H1 (cell line): ENCODE measurements around the gene ATG7. TPM values are rescaled to one million over a fixed set of nuclear protein-coding genes. Genes with fewer than 3 reads are reported as not detected.

ENCODE experiments used
- CTCF ChIA-PET: fragments of 300-600 bp; sonication (Branson Sonifier 250); formaldehyde crosslinking; loops from one replicate; lab custom pipeline; 2021; ENCODE audit not compliant: partially characterized antibody; lab: Charles Lee
- POLR2A ChIA-PET: fragments of 300-600 bp; sonication (Branson Sonifier 250); formaldehyde crosslinking; loops from one replicate; lab custom pipeline; 2021; ENCODE audit warnings: inconsistent platforms; ENCODE audit not compliant: partially characterized antibody; lab: Charles Lee
- DNase-seq, 2 experiments: peaks; one replicate each; pipeline versions ENCODE4 v3.0.0 to v3.0.0-alpha.2; 2010 to 2022; ENCODE audit warnings: low spot score in 2 of 2, low read depth in 1 of 2, mixed read lengths in 1 of 2
- FAIRE-seq: peaks from 2 replicates; lab custom pipeline; 2011; peaks lifted over from hg19 to GRCh38; lab: Jason Lieb, UNC
- H2AFZ ChIP-seq: 2 replicates; pipeline ENCODE4 v1.8.1; 2012; ENCODE audit warnings: low read length, inconsistent platforms
- H2AK5ac ChIP-seq: 2 replicates; pipeline ENCODE4 v1.6.1; 2013; ENCODE audit warnings: low read depth, low read length
- H2BK120ac ChIP-seq: replicated peaks from 2 replicates; pipeline ENCODE3; 2013; ENCODE audit warnings: low read depth, low read length, inconsistent platforms
- H2BK12ac ChIP-seq: 2 replicates; pipeline ENCODE4 v1.6.1; 2013; ENCODE audit warnings: low read depth, low read length
- H2BK15ac ChIP-seq: 2 replicates; pipeline ENCODE4 v1.6.1; 2013; ENCODE audit warnings: low read length
- H2BK20ac ChIP-seq: 2 replicates; pipeline ENCODE4 v1.6.1; 2013; ENCODE audit warnings: low read length
- H2BK5ac ChIP-seq: 2 replicates; pipeline ENCODE4 v1.6.1; 2013; ENCODE audit warnings: low read depth, low read length
- H3K14ac ChIP-seq: 2 replicates; pipeline ENCODE4 v1.6.1; 2013; ENCODE audit warnings: inconsistent platforms; ENCODE audit not compliant: insufficient read length
- H3K18ac ChIP-seq: 2 replicates; pipeline ENCODE4 v1.6.1; 2013; ENCODE audit warnings: low read length; ENCODE audit errors: extremely low read depth
- H3K23ac ChIP-seq: 2 replicates; pipeline ENCODE4 v1.6.1; 2013; ENCODE audit warnings: inconsistent platforms; ENCODE audit not compliant: insufficient read length
- H3K23me2 ChIP-seq: 2 replicates; pipeline ENCODE4 v1.6.1; 2013; ENCODE audit warnings: low read depth, low read length
- H3K27ac ChIP-seq: 2 replicates; pipeline ENCODE4 v1.6.1; 2011; ENCODE audit warnings: low read depth, low read length, inconsistent platforms
- H3K27me3 ChIP-seq, 4 experiments: replicated peaks in 1 of 4; 1 replicate in 1 of 4; 2 replicates in 3 of 4; pipeline versions ENCODE4 v1.6.1 to v1.8.1; 2011 to 2013; ENCODE audit warnings: low read length in 3 of 4, mild to moderate bottlenecking in 3 of 4, inconsistent platforms in 2 of 4, mixed read lengths in 2 of 4, moderate library complexity in 1 of 4; ENCODE audit not compliant: control insufficient read depth in 3 of 4, insufficient read depth in 3 of 4; ENCODE audit errors: extremely low read depth in 1 of 4
- H3K36me3 ChIP-seq, 4 experiments: 2 replicates each; pipeline versions ENCODE4 v1.6.1 to v1.8.1; 2011 to 2013; ENCODE audit warnings: mild to moderate bottlenecking in 4 of 4, low read length in 3 of 4, moderate library complexity in 2 of 4, control low read depth in 1 of 4, inconsistent platforms in 1 of 4; ENCODE audit not compliant: insufficient read depth in 4 of 4, control insufficient read depth in 2 of 4
- H3K4ac ChIP-seq: replicated peaks from 2 replicates; pipeline ENCODE3; 2013; ENCODE audit warnings: low read length, low read depth, mixed read lengths, inconsistent platforms; ENCODE audit not compliant: insufficient read length
- H3K4me1 ChIP-seq, 4 experiments: replicated peaks in 1 of 4; 1 replicate in 1 of 4; 2 replicates in 3 of 4; pipeline versions ENCODE4 v1.6.1 to v1.8.1; 2011 to 2013; ENCODE audit warnings: low read length in 3 of 4, inconsistent platforms in 2 of 4, mixed read lengths in 1 of 4; ENCODE audit not compliant: insufficient read depth in 4 of 4, control insufficient read depth in 3 of 4
- H3K4me2 ChIP-seq, 2 experiments: 2 replicates each; pipeline versions ENCODE4 v1.6.1 to v1.8.1; 2011 to 2013; ENCODE audit warnings: low read depth in 2 of 2, low read length in 2 of 2, control low read depth in 1 of 2, inconsistent platforms in 1 of 2, mild to moderate bottlenecking in 1 of 2; ENCODE audit not compliant: insufficient read depth in 1 of 2
- H3K4me3 ChIP-seq, 4 experiments: fragments of 200-600, 300-600 bp in 1 of 4; sonication (generic), shearing (Covaris generic), sonication (Bioruptor Twin) in 1 of 4; 2 replicates each; pipeline versions ENCODE4 v1.5.1 to v1.8.1; 2011 to 2016; ENCODE audit warnings: low read length in 4 of 4, low read depth in 3 of 4, control low read depth in 2 of 4, inconsistent platforms in 2 of 4, mild to moderate bottlenecking in 2 of 4, mixed read lengths in 1 of 4, moderate library complexity in 1 of 4; ENCODE audit not compliant: insufficient read depth in 2 of 4; ENCODE audit errors: extremely low read depth in 1 of 4
- H3K56ac ChIP-seq: replicated peaks from 2 replicates; pipeline ENCODE3; 2013; ENCODE audit warnings: low read depth, mild to moderate bottlenecking, mixed read lengths, low read length, inconsistent platforms; ENCODE audit not compliant: insufficient read length
- H3K79me1 ChIP-seq: 2 replicates; pipeline ENCODE4 v1.6.1; 2013; ENCODE audit warnings: low read depth, low read length, control low read depth
- H3K79me2 ChIP-seq, 2 experiments: 2 replicates each; pipeline versions ENCODE4 v1.6.1 to v1.8.1; 2012 to 2013; ENCODE audit warnings: low read length in 2 of 2, mild to moderate bottlenecking in 2 of 2, inconsistent platforms in 1 of 2; ENCODE audit not compliant: insufficient read depth in 2 of 2, control insufficient read depth in 1 of 2
- H3K9ac ChIP-seq, 4 experiments: replicated peaks in 1 of 4; 1 replicate in 1 of 4; 2 replicates in 3 of 4; pipeline versions ENCODE4 v1.6.1 to v1.8.1; 2011 to 2013; ENCODE audit warnings: low read depth in 3 of 4, low read length in 3 of 4, control low read depth in 2 of 4, mild to moderate bottlenecking in 2 of 4, moderate library complexity in 2 of 4, inconsistent platforms in 1 of 4; ENCODE audit errors: extremely low read depth in 1 of 4
- H3K9me3 ChIP-seq, 2 experiments: 2 replicates each; pipeline versions ENCODE4 v1.6.1 to v1.8.1; 2012 to 2013; ENCODE audit warnings: mild to moderate bottlenecking in 2 of 2, moderate library complexity in 2 of 2, control low read depth in 1 of 2, inconsistent platforms in 1 of 2, low read depth in 1 of 2, low read length in 1 of 2, mixed read lengths in 1 of 2; ENCODE audit not compliant: insufficient read depth in 2 of 2
- H4K20me1 ChIP-seq, 2 experiments: replicated peaks in 1 of 2; 2 replicates each; pipeline versions ENCODE3 to v1.8.1; 2011 to 2013; ENCODE audit warnings: inconsistent platforms in 2 of 2, low read length in 2 of 2, mild to moderate bottlenecking in 1 of 2; ENCODE audit not compliant: insufficient read depth in 2 of 2, control insufficient read depth in 1 of 2
- H4K5ac ChIP-seq: 2 replicates; pipeline ENCODE4 v1.6.1; 2013; ENCODE audit warnings: low read length, low read depth, mixed read lengths, inconsistent platforms; ENCODE audit not compliant: insufficient read length
- H4K8ac ChIP-seq: 2 replicates; pipeline ENCODE4 v1.8.0; 2013; ENCODE audit warnings: mild to moderate bottlenecking, moderate library complexity, low read length, inconsistent platforms; ENCODE audit not compliant: insufficient read depth; ENCODE audit errors: extremely low read depth
- H4K91ac ChIP-seq: replicated peaks from 2 replicates; pipeline ENCODE3; 2013; ENCODE audit warnings: low read length, mixed read lengths, inconsistent platforms; ENCODE audit not compliant: insufficient read length
- BCL11A ChIP-seq, 2 experiments: IDR thresholded peaks; one replicate each; pipeline ENCODE4 v1.6.1; 2011; ENCODE audit warnings: low read depth in 2 of 2, low read length in 2 of 2, mild to moderate bottlenecking in 2 of 2
- CHD2 ChIP-seq: IDR thresholded peaks from 2 replicates; pipeline ENCODE4 v1.6.1; 2012; ENCODE audit warnings: low read length, improper control_type of control experiment
- HDAC2 ChIP-seq, 2 experiments: fragments of 300-600 bp in 1 of 2; sonication (generic) in 1 of 2; IDR thresholded peaks; 2 replicates each; pipeline ENCODE4 v1.6.1; 2011 to 2012; ENCODE audit warnings: low read depth in 2 of 2, low read length in 2 of 2, mild to moderate bottlenecking in 2 of 2, moderate library complexity in 2 of 2, borderline replicate concordance in 1 of 2, inconsistent platforms in 1 of 2
- JUND ChIP-seq: IDR thresholded peaks from 2 replicates; pipeline ENCODE4 v1.6.1; 2011; ENCODE audit warnings: mild to moderate bottlenecking, improper control_type of control experiment, low read length
- NANOG ChIP-seq: IDR thresholded peaks from 2 replicates; pipeline ENCODE4 v1.6.1; 2011; ENCODE audit warnings: low read length, low read depth, mild to moderate bottlenecking, inconsistent platforms; ENCODE audit not compliant: insufficient read depth, poor library complexity, severe bottlenecking
- RAD21 ChIP-seq, 2 experiments: IDR thresholded peaks in 1 of 2; conservative IDR thresholded peaks in 1 of 2; 2 replicates each; pipeline ENCODE4 v1.6.1; 2011; ENCODE audit warnings: low read depth in 2 of 2, low read length in 2 of 2, improper control_type of control experiment in 1 of 2, inconsistent platforms in 1 of 2, mild to moderate bottlenecking in 1 of 2, moderate library complexity in 1 of 2
- TAF1 ChIP-seq: IDR thresholded peaks from 2 replicates; pipeline ENCODE4 v1.6.1; 2011; ENCODE audit warnings: mild to moderate bottlenecking, low read depth, low read length
- ZNF274 ChIP-seq: IDR thresholded peaks from 2 replicates; pipeline ENCODE4 v1.7.0; 2012; ENCODE audit warnings: low read length, borderline replicate concordance; ENCODE audit errors: extremely low read depth
- WGBS, 2 experiments: shearing (Covaris generic) in 1 of 2; methylation state at CpG; one replicate each; pipeline versions ENCODE4 v1.1.6 to v1.1.7; 2013 to 2015; ENCODE audit warnings: low lambda C conversion rate in 2 of 2, mixed read lengths in 2 of 2, inconsistent platforms in 1 of 2, low coverage in 1 of 2, missing lambda C conversion rate in 1 of 2; ENCODE audit not compliant: insufficient replicate concordance in 2 of 2, insufficient coverage in 1 of 2, insufficient read length in 1 of 2; ENCODE audit errors: extremely low coverage in 1 of 2, missing lambda C conversion rate in 1 of 2; 5-methylcytosine and 5-hydroxymethylcytosine counted together
- polyA plus RNA-seq, 7 experiments: library from polyadenylated mRNA; depleted of rRNA in 3 of 7; stranded (reverse) in 5 of 7; unstranded in 2 of 7; fragments of >200 nt in 5 of 7; fragments of 200-250 nt in 2 of 7; gene quantifications; 1 replicate in 5 of 7; 2 replicates in 1 of 7; 4 replicates in 1 of 7; pipeline versions ENCODE4 v1.2.1 to v1.2.3, GENCODE V29; 2011 to 2013; ENCODE audit warnings: missing spikeins in 2 of 7, mixed read lengths in 2 of 7
- total RNA-seq: library from RNA; stranded (reverse); fragmentation: NEBNext Ultra II Directional; extraction: Animal tissue kit (Norgen Biotek cat#: 25700); gene quantifications from 2 replicates; pipeline ENCODE4 v1.2.1, GENCODE V29; 2021
- TF ChIP-seq, protein P1 (sequence below): IDR thresholded peaks from 2 replicates; pipeline ENCODE4 v1.6.1; 2012; ENCODE audit warnings: low read length, inconsistent platforms
- TF ChIP-seq, protein P2 (sequence below): IDR thresholded peaks from 2 replicates; pipeline ENCODE4 v1.6.1; 2012; ENCODE audit warnings: inconsistent platforms

Gene ATG7
- total and polyA plus RNA-seq, 2 of the 8 experiments (the other 6 are each of a cell fraction or from before 2014, with no cell fraction given): 15.0 to 19.1 TPM

DNA sequence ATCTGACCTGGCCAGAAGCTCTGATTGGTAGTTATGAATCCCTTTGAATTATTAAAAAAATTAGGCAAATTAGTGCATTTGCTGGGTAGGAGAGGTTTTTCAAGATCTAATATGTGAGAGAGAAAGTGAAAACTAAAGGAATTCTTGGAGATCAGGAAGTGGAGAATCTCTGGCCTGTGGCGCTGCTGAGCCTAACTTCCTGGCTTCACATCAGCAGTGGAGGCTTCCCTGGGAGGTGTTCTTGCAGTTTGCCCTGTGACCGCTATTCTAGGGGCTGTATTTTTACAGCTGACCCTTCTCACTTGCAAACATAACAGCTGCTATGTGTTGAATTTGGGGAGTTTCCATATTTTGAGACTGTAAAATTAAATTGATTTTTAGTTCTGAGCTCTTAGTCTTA is 166.4 kb downstream of the ATG7 start:
- Histone ChIP-seq H2BK120ac (no peak overlapping the region), H3K27me3 (no peaks in the 10 kb centered on the region), H4K91ac (no peak overlapping the region), H3K36me3 (no peaks in the 10 kb centered on the region), H3K27ac (no peak overlapping the region), H3K4me3 (no peak overlapping the region), H3K14ac (no peak overlapping the region), H3K23me2 (no peaks in the 10 kb centered on the region), H2AFZ (no peak overlapping the region), H3K56ac (no peak overlapping the region), H2BK12ac (no peak overlapping the region), H2BK20ac (no peak overlapping the region), H4K5ac (no peak overlapping the region), H3K18ac (no peak overlapping the region), H2BK5ac (no peak overlapping the region), H3K23ac (no peak overlapping the region), H4K20me1 (no peaks in the 10 kb centered on the region), H3K9ac (no peak overlapping the region), H3K4me2 (no peak overlapping the region), H3K79me1 (no peaks in the 10 kb centered on the region), H3K4ac (no peak overlapping the region), H3K9me3 (no peaks in the 10 kb centered on the region), H4K8ac (no peak overlapping the region), H2BK15ac (no peak overlapping the region), H2AK5ac (no peak overlapping the region), H3K79me2 (no peaks in the 10 kb centered on the region), H3K4me1 (no peaks in the 10 kb centered on the region)
- WGBS, 2 experiments: 86% methylated on average over 2 of the region's 2 CpGs; no CpG with 5 or more reads in 1 of the 2 experiments
- FAIRE-seq (no peak), DNase-seq (no peak)
- CTCF ChIA-PET: no interaction called here
- POLR2A ChIA-PET: interaction anchor here (1.1 kb wide), 1 partner anchor 107 kb away, joined by 3 read pairs; no protein-coding TSS in a partner anchor
- TF ChIP-seq JUND (no peak), CHD2 (no peak), BCL11A (IDR thresholded peaks at IDR 0.05; ENCODE audit: low read depth in 2 of 2, low read length in 2 of 2) (no peak), ZNF274 (no peak), TAF1 (no peak), NANOG (no peak), HDAC2 (IDR thresholded peaks at IDR 0.05; ENCODE audit: borderline replicate concordance in 1 of 2, low read depth in 2 of 2, low read length in 2 of 2) (no peak), RAD21 (IDR thresholded peaks at IDR 0.05 in 1 of 2, conservative IDR thresholded peaks at IDR 0.05 in 1 of 2; ENCODE audit: low read depth in 2 of 2, low read length in 2 of 2) (no peak)
- TF ChIP-seq, protein P1, sequence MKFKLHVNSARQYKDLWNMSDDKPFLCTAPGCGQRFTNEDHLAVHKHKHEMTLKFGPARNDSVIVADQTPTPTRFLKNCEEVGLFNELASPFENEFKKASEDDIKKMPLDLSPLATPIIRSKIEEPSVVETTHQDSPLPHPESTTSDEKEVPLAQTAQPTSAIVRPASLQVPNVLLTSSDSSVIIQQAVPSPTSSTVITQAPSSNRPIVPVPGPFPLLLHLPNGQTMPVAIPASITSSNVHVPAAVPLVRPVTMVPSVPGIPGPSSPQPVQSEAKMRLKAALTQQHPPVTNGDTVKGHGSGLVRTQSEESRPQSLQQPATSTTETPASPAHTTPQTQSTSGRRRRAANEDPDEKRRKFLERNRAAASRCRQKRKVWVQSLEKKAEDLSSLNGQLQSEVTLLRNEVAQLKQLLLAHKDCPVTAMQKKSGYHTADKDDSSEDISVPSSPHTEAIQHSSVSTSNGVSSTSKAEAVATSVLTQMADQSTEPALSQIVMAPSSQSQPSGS: no peak
- TF ChIP-seq, protein P2, sequence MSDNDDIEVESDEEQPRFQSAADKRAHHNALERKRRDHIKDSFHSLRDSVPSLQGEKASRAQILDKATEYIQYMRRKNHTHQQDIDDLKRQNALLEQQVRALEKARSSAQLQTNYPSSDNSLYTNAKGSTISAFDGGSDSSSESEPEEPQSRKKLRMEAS: no peak
